Kidney glomerular epithelial cell (primary cell): ENCODE results near the gene DAZ3.
"Not testable (repeated sequence)": the region's sequence is repeated elsewhere in the genome, so short reads cannot be mapped to it uniquely, and the experiment has no call there.

Experiments used
- DNase-seq: peaks from one replicate; lab custom pipeline; 2025; lab: John Stamatoyannopoulos, UW

DAZ3 gene

GRCh38 chrY:24813293-24813692 is at the start of gene DAZ3:
TSS of gene DAZ3 (minus strand) at chrY:24813393. CDS start at chrY:24813185, 208 bp downstream.
- DNase-seq: not testable (repeated sequence)

- DNase-seq: not testable (repeated sequence)
These were observed 20.4 kb upstream of the DAZ3 start, which contains the start of gene DAZ4 for GRCh38 chrY:24833619-24834018. TSS of gene DAZ4 (plus strand) at chrY:24833919. CDS start at chrY:24834127, 208 bp downstream.

GRCh38 chrY:24825069-24825468 is 11.9 kb upstream of the DAZ3 start:
- DNase-seq: not testable (repeated sequence)

- DNase-seq: not testable (repeated sequence)
These were observed 11.1 kb upstream of the DAZ3 start for GRCh38 chrY:24824184-24824879.

GRCh38 chrY:24821836-24822235 is 8.6 kb upstream of the DAZ3 start:
- DNase-seq: not testable (repeated sequence)
